ENCODE measurements around the gene KCNJ6.

- TF ChIP-seq ZKSCAN1 (IDR thresholded peaks at IDR 0.05; ENCODE audit: low read depth, low read length) (no peak), CTCF (IDR thresholded peaks at IDR 0.05 in 2 of 3, conservative IDR thresholded peaks at IDR 0.05 in 1 of 3; ENCODE audit: insufficient read depth in 2 of 3, low read depth in 1 of 3, low read length in 3 of 3) (no peak), RNF219 (CRISPR knock-in tag; IDR thresholded peaks at IDR 0.05) (no peak), CAMTA2 (CRISPR knock-in tag; conservative IDR thresholded peaks at IDR 0.05) (no peak), ZNF263 (CRISPR knock-in tag; IDR thresholded peaks at IDR 0.05; ENCODE audit: borderline replicate concordance) (no peak), BHLHE40 (IDR thresholded peaks at IDR 0.05; ENCODE audit: low read length) (no peak), SMARCC2 (IDR thresholded peaks at IDR 0.05; ENCODE audit: low read depth) (no peak), ZBED1 (IDR thresholded peaks at IDR 0.05) (no peak), NCOA1 (IDR thresholded peaks at IDR 0.05; ENCODE audit: low read depth) (no peak), CHD1 (IDR thresholded peaks at IDR 0.05; ENCODE audit: low read length) (no peak), RFX5 (IDR thresholded peaks at IDR 0.05; ENCODE audit: low read depth, low read length) (no peak)
These were observed 73.9 kb downstream of the KCNJ6 start for GRCh38 chr21:37842163-37842919.

Measured in K562 (cell line).